ENCODE results near the gene PPTC7. TPM values are rescaled to one million over a fixed set of nuclear protein-coding genes. Genes with fewer than 3 reads are reported as not detected.
"Not testable (repeated sequence)": the region's sequence is repeated elsewhere in the genome, so short reads cannot be mapped to it uniquely, and the experiment has no call there.

Gene PPTC7
- total and polyA plus RNA-seq, 2 experiments from 2014 or later = 2.4 to 3.4 TPM

DNA sequence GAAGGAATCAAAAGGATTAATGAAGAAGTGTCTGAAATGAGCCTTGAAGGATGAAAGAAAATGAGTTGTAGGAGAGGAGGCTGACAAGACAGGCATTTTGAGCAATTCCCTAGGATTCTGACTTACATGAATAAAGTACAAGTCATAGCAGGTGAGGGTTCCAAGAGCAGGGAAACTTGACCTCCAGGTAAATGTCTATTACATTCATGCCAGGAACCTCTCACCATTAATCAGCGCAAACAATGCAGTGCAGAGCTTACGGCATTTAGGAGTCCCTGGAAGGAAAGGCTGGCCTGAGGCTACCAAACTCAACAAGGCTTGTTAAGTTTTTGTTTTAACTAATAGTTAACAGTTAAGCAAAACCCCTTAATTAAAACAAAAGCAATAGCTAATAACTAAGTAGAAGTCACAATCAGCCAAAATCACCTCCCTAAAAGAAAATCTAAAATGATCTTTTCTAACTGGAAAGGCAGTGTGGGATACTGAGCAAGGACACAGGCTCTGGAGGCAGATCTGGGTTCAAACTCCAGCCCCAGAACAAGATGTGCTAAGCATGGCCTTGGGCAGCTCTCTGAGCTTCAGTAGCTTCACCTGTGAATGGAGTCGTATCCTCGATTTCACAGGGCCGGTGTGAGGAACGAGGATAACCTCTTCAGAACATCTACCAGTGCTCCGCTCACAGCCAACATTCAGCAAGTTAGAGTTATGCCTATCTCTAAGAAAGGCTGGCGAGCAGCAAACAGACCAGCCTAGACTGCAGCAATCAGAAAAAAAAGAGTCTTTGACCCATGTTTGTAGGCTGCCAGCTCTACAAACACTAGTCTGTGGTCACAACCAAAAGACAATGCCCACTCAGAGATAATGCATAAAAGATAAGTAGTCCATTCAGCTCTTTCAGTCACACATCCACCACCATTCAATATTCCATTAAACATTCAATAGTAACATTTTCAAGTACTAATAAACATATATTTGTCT is 16.9 kb downstream of the PPTC7 start:
- no peak overlapping the region for H3K4me3 ChIP-seq
- no peaks in the 10 kb centered on the region; the same call in 1 of the 2 replicates for H4K20me1 ChIP-seq (ENCODE audit: insufficient read depth)
- TF ChIP-seq EZH2 (IDR thresholded peaks at IDR 0.05; ENCODE audit: insufficient read depth, poor library complexity, severe bottlenecking) = no peak
- no peak for TF ChIP-seq EZH2phosphoT487 (IDR thresholded peaks at IDR 0.05; ENCODE audit: insufficient read depth, low read depth)
- no peak overlapping the region for H3K4me2 ChIP-seq (ENCODE audit: unreplicated experiment)
- no peaks in the 10 kb centered on the region for H3K9me3 ChIP-seq (ENCODE audit: low read depth)
- 92 to 97% methylated on average over 8 of the region's 8 CpGs for WGBS, 2 experiments (ENCODE audit: low coverage in 1 of 2, low lambda C conversion rate in 2 of 2, missing lambda C conversion rate in 2 of 2)
- peaks cover 40% of the 10 kb centered on the region for H3K4me1 ChIP-seq (ENCODE audit: insufficient read depth)
- DNase-seq = no peak
- in situ Hi-C loops (cut with MboI) = no loop called here
- H3K36me3 ChIP-seq (ENCODE audit: low read depth) = no peaks in the 10 kb centered on the region
- H3K9ac ChIP-seq = no peak overlapping the region
- H2AFZ ChIP-seq = no peak overlapping the region
- H3F3A ChIP-seq (ENCODE audit: insufficient read depth) = peaks cover 38% of the 10 kb centered on the region
- H3K79me2 ChIP-seq (ENCODE audit: insufficient read depth) = peaks cover 74% of the 10 kb centered on the region
- no peaks in the 10 kb centered on the region for H3K9me2 ChIP-seq (ENCODE audit: insufficient read depth)
- H3K27ac ChIP-seq = 0 out of 2 replicates have a peak overlapping the region, but pooled peaks have one; percentile 5
- no peaks in the 10 kb centered on the region for H3K27me3 ChIP-seq (replicated peaks; ENCODE audit: insufficient read depth)

DNA sequence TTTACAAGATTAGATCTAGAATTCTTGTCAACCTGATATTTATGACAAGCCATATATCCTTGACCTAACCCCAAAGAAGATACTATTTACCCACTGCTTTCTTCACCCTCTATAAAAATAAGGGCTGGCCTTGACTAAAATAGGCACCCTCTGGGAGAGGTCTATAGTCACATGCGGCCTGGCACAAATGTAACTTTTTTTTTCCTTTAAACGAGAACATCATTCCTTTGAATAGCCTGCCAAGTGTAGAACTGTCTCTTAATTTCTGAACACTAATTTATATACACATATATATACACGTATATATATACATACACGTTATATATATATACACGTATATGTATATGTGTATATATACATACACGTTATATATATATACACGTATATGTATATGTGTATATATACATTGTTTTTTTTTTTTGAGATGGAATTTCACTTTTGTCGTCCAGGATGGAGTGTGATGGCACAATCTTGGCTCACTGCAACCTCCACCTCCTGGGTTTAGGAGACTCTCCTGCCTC is 18.6 kb downstream of the PPTC7 start:
- Histone ChIP-seq H3K36me3 (ENCODE audit: low read depth) (no peaks in the 10 kb centered on the region), H2AFZ (no peak overlapping the region), H3K27me3 (replicated peaks; ENCODE audit: insufficient read depth) (no peaks in the 10 kb centered on the region), H3K9ac (no peak overlapping the region), H4K20me1 (ENCODE audit: insufficient read depth) (no peaks in the 10 kb centered on the region; the same call in 1 of the 2 replicates), H3K27ac (peak overlapping the region; percentile 43; the same call in 1 of the 2 replicates), H3K4me2 (ENCODE audit: unreplicated experiment) (peak overlapping the region; percentile 36), H3K4me1 (ENCODE audit: insufficient read depth) (peaks cover 42% of the 10 kb centered on the region), H3K9me2 (ENCODE audit: insufficient read depth) (no peaks in the 10 kb centered on the region), H3K4me3 (no peak overlapping the region), H3F3A (ENCODE audit: insufficient read depth) (peaks cover 45% of the 10 kb centered on the region), H3K79me2 (ENCODE audit: insufficient read depth) (peaks cover 87% of the 10 kb centered on the region), H3K9me3 (ENCODE audit: low read depth) (no peaks in the 10 kb centered on the region)
- no peak for DNase-seq
- TF ChIP-seq EZH2 (IDR thresholded peaks at IDR 0.05; ENCODE audit: insufficient read depth, poor library complexity, severe bottlenecking) (no peak), EZH2phosphoT487 (IDR thresholded peaks at IDR 0.05; ENCODE audit: insufficient read depth, low read depth) (no peak)
- 59 to 67% methylated on average over 8 of the region's 8 CpGs for WGBS, 2 experiments (ENCODE audit: low coverage in 1 of 2, low lambda C conversion rate in 2 of 2, missing lambda C conversion rate in 2 of 2)
- in situ Hi-C loops (cut with MboI) = no loop called here

DNA sequence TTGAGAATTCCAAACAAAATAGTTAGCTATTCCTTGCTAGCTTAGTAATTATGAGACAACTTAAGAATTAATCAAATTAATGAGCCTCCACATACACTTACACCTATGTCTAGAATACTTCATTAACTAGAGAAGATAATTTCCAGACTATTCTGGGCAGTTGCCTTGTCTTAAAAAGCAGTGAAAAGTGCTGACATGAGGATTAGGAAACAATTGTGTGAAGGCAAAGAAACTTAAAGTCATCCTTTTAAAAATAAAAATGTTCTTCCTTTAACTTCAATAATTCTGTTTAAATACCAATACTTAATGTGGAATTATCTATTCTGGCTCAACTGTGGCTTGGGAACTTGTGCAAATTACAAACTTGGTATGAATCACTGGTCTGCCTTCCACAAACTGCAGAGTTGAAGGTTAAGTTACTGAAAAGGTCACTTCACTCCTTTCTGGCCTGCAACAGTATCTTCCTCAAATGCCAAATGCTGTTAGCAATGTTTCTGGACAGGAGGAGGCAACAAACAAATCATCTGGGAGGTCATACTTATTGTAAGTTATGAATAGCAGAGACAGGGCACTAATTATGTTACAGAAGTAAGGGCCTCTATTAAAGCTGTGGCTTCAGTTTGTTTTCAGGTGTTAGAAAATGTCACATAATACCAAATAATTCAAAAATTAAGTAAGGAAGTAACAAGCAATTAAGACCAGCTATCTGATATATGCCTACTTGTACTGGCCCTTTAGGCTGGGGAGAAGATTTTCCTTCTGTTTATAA is 19.2 kb downstream of the PPTC7 start:
- no peaks in the 10 kb centered on the region for H3K27me3 ChIP-seq (replicated peaks; ENCODE audit: insufficient read depth)
- no peaks in the 10 kb centered on the region for H3K36me3 ChIP-seq (ENCODE audit: low read depth)
- H2AFZ ChIP-seq = no peak overlapping the region
- H3K27ac ChIP-seq = peak overlapping the region; percentile 43
- H3K9ac ChIP-seq = no peak overlapping the region
- H3K4me3 ChIP-seq = no peak overlapping the region
- H3K4me1 ChIP-seq (ENCODE audit: insufficient read depth) = peaks cover 42% of the 10 kb centered on the region
- no peaks in the 10 kb centered on the region; the same call in 1 of the 2 replicates for H4K20me1 ChIP-seq (ENCODE audit: insufficient read depth)
- TF ChIP-seq EZH2phosphoT487 (IDR thresholded peaks at IDR 0.05; ENCODE audit: insufficient read depth, low read depth) (no peak), EZH2 (IDR thresholded peaks at IDR 0.05; ENCODE audit: insufficient read depth, poor library complexity, severe bottlenecking) (no peak)
- peak; percentile 64 for DNase-seq
- peaks cover 87% of the 10 kb centered on the region for H3K79me2 ChIP-seq (ENCODE audit: insufficient read depth)
- in situ Hi-C loops (cut with MboI) = no loop called here
- peak overlapping the region; percentile 45 for H3K4me2 ChIP-seq (ENCODE audit: unreplicated experiment)
- H3K9me2 ChIP-seq (ENCODE audit: insufficient read depth) = no peaks in the 10 kb centered on the region
- H3K9me3 ChIP-seq (ENCODE audit: low read depth) = no peaks in the 10 kb centered on the region
- peaks cover 45% of the 10 kb centered on the region for H3F3A ChIP-seq (ENCODE audit: insufficient read depth)

DNA sequence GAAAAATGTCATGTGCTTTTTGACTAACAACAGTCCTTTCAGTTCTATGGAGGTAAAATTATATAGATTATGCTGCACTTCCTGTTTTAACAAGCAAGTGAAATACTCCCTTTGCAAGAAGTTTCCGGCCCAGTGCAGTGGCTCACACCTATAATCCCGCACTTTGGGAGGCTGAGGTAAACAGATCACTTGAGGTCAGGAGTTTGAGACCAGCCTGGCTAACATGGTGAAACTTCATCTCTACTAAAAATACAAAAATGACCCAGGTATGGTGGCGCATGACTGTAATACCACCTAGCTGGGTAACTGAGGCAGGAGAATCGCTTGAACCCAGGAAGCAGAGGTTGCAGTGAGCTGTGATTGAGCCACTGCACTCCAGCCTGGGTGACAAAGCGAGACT is 20.7 kb downstream of the PPTC7 start:
- DNase-seq; in situ Hi-C loops (cut with MboI); H3K36me3 ChIP-seq (ENCODE audit: low read depth); H3K9me2 ChIP-seq (ENCODE audit: insufficient read depth); H2AFZ ChIP-seq; H3K27me3 ChIP-seq (replicated peaks; ENCODE audit: insufficient read depth); H4K20me1 ChIP-seq (ENCODE audit: insufficient read depth); H3K9me3 ChIP-seq (ENCODE audit: low read depth): not testable (repeated sequence)
- H3K4me3 ChIP-seq = peak overlapping the region; percentile 36
- peaks cover 42% of the 10 kb centered on the region for H3K4me1 ChIP-seq (ENCODE audit: insufficient read depth)
- peaks cover 45% of the 10 kb centered on the region for H3F3A ChIP-seq (ENCODE audit: insufficient read depth)
- 96 to 98% methylated on average over 5 of the region's 5 CpGs for WGBS, 2 experiments (ENCODE audit: low coverage in 1 of 2, low lambda C conversion rate in 2 of 2, missing lambda C conversion rate in 2 of 2)
- peak overlapping the region; percentile 58 for H3K4me2 ChIP-seq (ENCODE audit: unreplicated experiment)
- peaks cover 87% of the 10 kb centered on the region for H3K79me2 ChIP-seq (ENCODE audit: insufficient read depth)
- H3K9ac ChIP-seq = peak overlapping the region; percentile 52; the same call in 1 of the 2 replicates
- H3K27ac ChIP-seq = peak overlapping the region; percentile 78
